Spinal cord (tissue), 10 donors: ENCODE results near the gene THADA. TPM values are rescaled to one million over a fixed set of nuclear protein-coding genes. Genes with fewer than 3 reads are reported as not detected.
"Not testable (repeated sequence)": the region's sequence is repeated elsewhere in the genome, so short reads cannot be mapped to it uniquely, and the experiment has no call there.

Experiments
- DNase-seq, 6 donors: peaks; one replicate each; pipeline versions ENCODE4 v3.0.0 to v3.0.0-alpha.2; 2013 to 2015; ENCODE audit warnings: low spot score in 6 of 6, low read depth in 4 of 6
- H3K27ac ChIP-seq: one replicate; pipeline ENCODE4 v1.5.1; 2013; ENCODE audit warnings: low read depth, low read length, control low read depth
- H3K27me3 ChIP-seq: one replicate; pipeline ENCODE4 v1.6.1; 2013; ENCODE audit warnings: low read length; ENCODE audit not compliant: control insufficient read depth, insufficient read depth
- H3K36me3 ChIP-seq: one replicate; pipeline ENCODE4 v1.6.1; 2013; ENCODE audit warnings: low read length; ENCODE audit not compliant: control insufficient read depth, insufficient read depth
- H3K4me1 ChIP-seq: one replicate; pipeline ENCODE4 v1.6.1; 2013; ENCODE audit warnings: low read length; ENCODE audit not compliant: control insufficient read depth, insufficient read depth
- H3K4me3 ChIP-seq: one replicate; pipeline ENCODE4 v1.5.1; 2013; ENCODE audit warnings: low read depth, low read length, control low read depth
- H3K9me3 ChIP-seq: one replicate; pipeline ENCODE4 v1.6.1; 2013; ENCODE audit warnings: low read length; ENCODE audit not compliant: control insufficient read depth, insufficient read depth
- WGBS: methylation state at CpG from one replicate; pipeline ENCODE4 v1.1.5; 2013; ENCODE audit warnings: missing lambda C conversion rate; ENCODE audit not compliant: insufficient coverage; 5-methylcytosine and 5-hydroxymethylcytosine counted together
- polyA plus RNA-seq, 2 donors: library from polyadenylated mRNA; unstranded; fragments of 120-200 nt; gene quantifications; one replicate each; pipeline ENCODE4 v1.2.1, GENCODE V29; 2013; ENCODE audit not compliant: insufficient read length in 2 of 2
- total RNA-seq, 2 donors: library from RNA; depleted of rRNA in 1 of 2; stranded (reverse); fragments of 120-200 nt in 1 of 2; fragments of >200 nt in 1 of 2; gene quantifications; one replicate each; pipeline versions ENCODE4 v1.2.3 to v1.2.4, GENCODE V29; 2013 to 2014
- donor health status: healthy.

Gene THADA
- total and polyA plus RNA-seq, 4 donors = 16.5 to 44.8 (median 21.5) TPM

DNA sequence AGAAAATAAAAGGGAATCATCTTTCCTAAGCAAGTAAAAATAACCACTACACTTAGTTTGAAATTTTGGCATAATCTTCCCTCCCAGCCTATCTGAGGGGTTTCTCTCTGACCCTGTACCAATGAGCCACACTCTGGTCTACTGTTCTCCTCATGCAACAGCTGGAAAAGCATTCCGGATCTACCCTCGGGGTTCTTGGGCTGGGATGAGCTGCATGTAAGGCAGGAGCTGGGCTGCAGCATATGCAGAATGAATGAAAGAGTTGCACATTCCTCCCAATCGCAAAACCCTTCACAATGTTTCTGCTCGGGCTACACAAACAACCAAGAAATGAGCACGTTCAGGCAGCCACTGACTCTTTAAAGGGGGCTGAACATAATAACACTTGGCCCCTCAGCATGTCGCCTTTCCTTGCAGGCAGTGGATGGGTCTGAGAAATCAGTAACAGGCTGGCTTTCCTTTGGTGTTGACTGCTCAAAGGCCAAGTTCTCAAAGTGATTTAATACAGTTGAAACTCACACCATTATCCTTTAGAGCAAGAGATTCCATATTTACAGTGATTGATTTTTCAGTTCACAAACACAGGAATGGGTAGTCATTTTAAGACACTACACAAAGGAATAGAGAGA is 189.1 kb downstream of the THADA start:
- H3K27me3 ChIP-seq = no peaks in the 10 kb centered on the region
- no peak overlapping the region for H3K4me3 ChIP-seq
- WGBS = 67% methylated on average over 1 of the region's 6 CpGs
- no peak overlapping the region for H3K27ac ChIP-seq
- no peak for DNase-seq
- H3K9me3 ChIP-seq = no peaks in the 10 kb centered on the region
- H3K36me3 ChIP-seq = no peaks in the 10 kb centered on the region
- H3K4me1 ChIP-seq = no peaks in the 10 kb centered on the region

DNA sequence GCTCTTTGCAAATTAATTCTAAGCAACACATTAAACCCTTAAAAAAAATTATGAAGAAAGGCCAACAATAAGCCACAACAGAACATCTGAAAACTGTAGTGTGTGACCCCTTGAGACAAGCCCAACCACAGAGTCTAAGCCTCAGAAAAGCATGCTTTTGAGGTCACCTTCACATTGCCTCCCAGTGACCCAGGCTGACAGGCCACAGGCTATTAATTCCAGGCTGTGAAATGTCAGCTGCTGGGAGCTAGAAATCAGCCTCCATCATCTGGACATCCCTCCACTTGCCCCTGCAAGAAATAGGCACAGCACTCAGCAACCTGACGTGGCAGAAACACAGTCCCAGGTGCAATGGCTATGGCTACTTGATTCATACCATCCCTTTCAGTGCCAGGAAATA is 190.0 kb downstream of the THADA start:
- Histone ChIP-seq H3K27me3 (no peaks in the 10 kb centered on the region), H3K27ac (peak overlapping the region; percentile 6), H3K4me3 (no peak overlapping the region), H3K36me3 (no peaks in the 10 kb centered on the region), H3K9me3 (no peaks in the 10 kb centered on the region), H3K4me1 (no peaks in the 10 kb centered on the region)
- WGBS = no CpG with 5 or more reads among the region's 1 CpG
- no peak for DNase-seq

DNA sequence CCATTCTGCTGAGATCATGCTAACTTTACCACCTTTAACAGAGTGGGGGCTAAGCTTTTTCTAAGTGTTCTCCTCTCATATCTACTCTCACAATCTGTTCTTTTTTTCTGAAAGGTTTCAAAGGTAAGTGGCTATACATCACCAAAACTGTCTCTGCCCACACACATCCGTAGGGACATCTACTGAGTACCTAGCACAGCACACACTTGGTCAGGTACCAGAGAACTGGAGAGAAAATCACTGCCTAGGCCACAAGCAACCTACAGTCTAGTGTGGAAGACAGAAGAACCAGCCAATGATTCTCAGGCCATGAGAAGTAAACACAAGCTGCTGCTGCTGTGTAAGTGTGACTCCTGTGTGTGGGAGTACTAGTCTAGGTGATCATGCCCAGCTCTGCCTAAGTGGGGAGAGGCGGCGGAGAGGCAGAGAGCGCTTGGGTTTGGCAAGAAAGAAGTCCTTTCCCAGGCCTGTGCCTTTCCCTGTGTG is 193.3 kb downstream of the THADA start:
- Histone ChIP-seq H3K9me3 (no peaks in the 10 kb centered on the region), H3K4me1 (no peaks in the 10 kb centered on the region), H3K4me3 (no peak overlapping the region), H3K36me3 (no peaks in the 10 kb centered on the region), H3K27ac (no peak overlapping the region), H3K27me3 (no peaks in the 10 kb centered on the region)
- 94% methylated on average over 3 of the region's 4 CpGs for WGBS
- no peak for DNase-seq

DNA sequence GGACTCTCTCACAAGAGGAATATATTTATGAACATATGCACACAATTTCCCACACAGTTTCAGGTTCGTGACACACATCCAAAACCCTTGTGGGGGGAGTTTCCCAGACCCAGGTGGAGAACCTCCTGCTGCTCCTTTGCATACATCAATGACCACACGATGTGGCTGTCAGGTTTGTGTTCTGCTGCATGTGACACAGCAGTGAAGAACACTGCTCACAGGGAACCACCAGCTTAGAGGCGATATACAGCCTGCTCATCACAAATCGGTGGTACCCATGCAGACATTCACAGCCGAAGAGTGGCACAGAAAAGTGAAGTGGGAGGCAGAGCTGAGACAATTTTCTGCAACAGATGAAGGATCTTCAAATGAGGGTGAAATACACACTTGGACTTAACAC is 193.8 kb downstream of the THADA start:
- Histone ChIP-seq H3K4me3 (no peak overlapping the region), H3K27ac (no peak overlapping the region), H3K4me1 (no peaks in the 10 kb centered on the region), H3K27me3 (no peaks in the 10 kb centered on the region), H3K9me3 (no peaks in the 10 kb centered on the region), H3K36me3 (no peaks in the 10 kb centered on the region)
- DNase-seq = no peak
- 75% methylated on average over 4 of the region's 5 CpGs for WGBS

DNA sequence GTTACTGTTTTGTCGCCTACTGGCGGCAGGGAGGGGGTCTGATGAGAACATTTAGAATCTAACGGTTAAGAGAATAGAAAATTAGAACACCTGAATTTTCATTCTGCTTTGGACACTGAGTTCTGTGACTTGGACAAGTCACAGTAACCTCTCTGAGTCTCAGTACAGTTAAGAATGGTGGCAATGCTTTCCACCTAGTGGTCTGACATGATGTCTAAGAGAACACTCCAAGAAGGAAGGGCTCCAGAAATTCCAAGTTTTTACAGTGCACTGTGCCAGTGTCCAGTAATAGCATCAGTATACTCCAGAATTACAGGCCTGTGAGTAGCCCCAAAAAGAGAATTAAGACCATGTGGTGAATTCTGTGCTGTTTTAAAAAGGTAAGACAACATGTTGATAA is 195.3 kb downstream of the THADA start:
- no peaks in the 10 kb centered on the region for H3K27me3 ChIP-seq
- H3K4me1 ChIP-seq = no peaks in the 10 kb centered on the region
- no peak overlapping the region for H3K4me3 ChIP-seq
- H3K27ac ChIP-seq = no peak overlapping the region
- WGBS = 67% methylated on average over 1 of the region's 3 CpGs
- no peak for DNase-seq
- peaks cover 3% of the 10 kb centered on the region for H3K36me3 ChIP-seq
- H3K9me3 ChIP-seq = no peaks in the 10 kb centered on the region

DNA sequence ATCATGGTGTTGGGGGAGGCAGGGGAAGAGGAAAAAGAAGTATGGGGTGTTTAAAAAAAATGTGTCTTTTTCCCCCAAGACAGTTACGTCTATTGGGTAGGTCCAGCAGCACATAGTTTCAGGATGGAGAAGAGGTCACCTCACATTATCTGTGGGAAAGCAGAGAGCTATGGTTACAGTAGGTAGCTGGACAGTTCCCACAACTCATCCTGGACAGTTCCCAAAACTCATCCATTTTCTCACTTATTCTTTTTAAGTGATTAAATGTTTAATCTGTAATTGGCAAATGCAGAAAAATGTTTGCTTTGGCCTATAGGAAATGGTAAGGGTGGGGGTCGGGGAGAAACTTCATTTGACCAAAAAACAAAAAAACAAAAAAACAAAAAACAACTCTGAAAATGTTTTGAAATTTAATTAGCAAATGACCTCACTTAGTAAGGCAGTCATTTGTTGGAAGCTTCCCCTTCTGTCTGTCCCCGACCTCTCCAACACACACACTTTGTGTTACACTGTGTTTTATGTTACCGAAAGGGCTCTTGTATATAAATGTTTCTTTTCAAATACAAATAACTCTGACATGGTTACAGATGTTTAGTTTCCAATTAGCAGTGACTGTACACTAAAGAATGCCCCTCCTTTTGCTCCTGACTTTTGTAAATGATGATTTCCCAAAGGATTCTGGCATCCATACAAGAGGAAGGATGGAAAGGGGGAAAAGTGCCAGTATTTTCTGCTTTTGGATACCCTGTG is 196.1 kb downstream of the THADA start:
- no peaks in the 10 kb centered on the region for H3K9me3 ChIP-seq
- peaks cover 3% of the 10 kb centered on the region for H3K36me3 ChIP-seq
- H3K4me1 ChIP-seq = no peaks in the 10 kb centered on the region
- no CpG with 5 or more reads among the region's 4 CpGs for WGBS
- no peaks in the 10 kb centered on the region for H3K27me3 ChIP-seq
- peak in 4 of 6 donors; percentile 21 to 68 (median 50) for DNase-seq
- H3K4me3 ChIP-seq = no peak overlapping the region
- peak overlapping the region; percentile 25 for H3K27ac ChIP-seq

- no CpG with 5 or more reads among the region's 2 CpGs for WGBS
- no peaks in the 10 kb centered on the region for H3K9me3 ChIP-seq
Observed at GRCh38 chr2:43399098-43399497, 196.7 kb downstream of the THADA start.

DNA sequence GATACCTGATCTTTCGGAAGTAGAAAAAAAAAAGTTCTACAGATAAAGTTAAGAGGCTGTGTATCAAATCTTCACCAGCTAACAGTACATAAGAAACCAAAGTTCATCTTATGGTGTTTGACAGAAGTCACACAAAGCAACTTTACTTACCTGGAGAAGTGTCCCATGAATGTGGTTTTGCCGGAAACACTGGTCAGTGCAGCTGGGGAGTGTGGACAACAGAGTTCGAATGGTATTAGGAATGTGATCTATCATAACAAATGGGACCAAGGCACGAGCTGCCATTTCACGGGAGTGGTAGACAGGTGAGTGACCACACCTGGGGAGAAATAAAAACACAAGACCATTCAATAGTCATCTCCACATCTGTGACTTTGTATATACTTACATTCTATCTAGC is 198.0 kb downstream of the THADA start:
- H3K27ac ChIP-seq = no peak overlapping the region

More at GRCh38 chr2:43399098-43399497, 196.7 kb downstream of the THADA start:
- no peak for DNase-seq
- H3K27ac ChIP-seq = peak overlapping the region; percentile 25
- H3K27me3 ChIP-seq = no peaks in the 10 kb centered on the region
- no peak overlapping the region for H3K4me3 ChIP-seq
- no peaks in the 10 kb centered on the region for H3K4me1 ChIP-seq
- H3K36me3 ChIP-seq = peaks cover 3% of the 10 kb centered on the region

GRCh38 chr2:43397411-43397810 is 198.4 kb downstream of the THADA start:
- peaks cover 3% of the 10 kb centered on the region for H3K36me3 ChIP-seq
- H3K27me3 ChIP-seq = no peaks in the 10 kb centered on the region
- H3K27ac ChIP-seq = no peak overlapping the region
- no peak for DNase-seq
- H3K9me3 ChIP-seq = no peaks in the 10 kb centered on the region
- 90% methylated on average over 1 of the region's 2 CpGs for WGBS
- no peak overlapping the region for H3K4me3 ChIP-seq
- no peaks in the 10 kb centered on the region for H3K4me1 ChIP-seq

More for the DNA sequence above, 198.0 kb downstream of the THADA start:
- H3K27me3 ChIP-seq = no peaks in the 10 kb centered on the region
- no peak overlapping the region for H3K4me3 ChIP-seq
- no peak for DNase-seq
- no peaks in the 10 kb centered on the region for H3K4me1 ChIP-seq
- H3K36me3 ChIP-seq = peaks cover 3% of the 10 kb centered on the region
- H3K9me3 ChIP-seq = no peaks in the 10 kb centered on the region
- no CpG with 5 or more reads among the region's 5 CpGs for WGBS

DNA sequence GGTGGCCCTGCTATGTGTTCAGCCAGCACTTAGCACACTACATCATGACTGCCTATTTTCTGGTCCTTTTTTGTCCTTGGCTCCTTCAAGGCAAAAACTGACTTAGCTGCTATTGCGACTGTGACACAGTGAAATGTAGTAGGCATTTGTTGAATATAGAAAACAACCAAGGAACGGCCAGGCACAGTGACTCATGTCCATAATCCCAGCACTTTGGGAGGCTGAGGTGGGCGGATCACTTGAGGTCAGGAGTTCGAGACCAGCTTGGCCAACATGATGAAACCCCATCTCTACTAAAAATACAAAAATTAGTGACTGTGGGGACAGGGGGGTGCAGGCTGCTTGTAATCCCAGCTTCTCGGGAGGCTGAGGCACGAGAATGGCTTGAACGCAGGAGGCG is 199.5 kb downstream of the THADA start:
- not testable (repeated sequence) for DNase-seq, H3K36me3 ChIP-seq, H3K4me3 ChIP-seq, H3K27ac ChIP-seq, H3K9me3 ChIP-seq, H3K27me3 ChIP-seq, H3K4me1 ChIP-seq
- 95% methylated on average over 2 of the region's 8 CpGs for WGBS
